Stomach (tissue), 9 donors: ENCODE results near the gene EFNA1. TPM values are rescaled to one million over a fixed set of nuclear protein-coding genes. Genes with fewer than 3 reads are reported as not detected.

ENCODE experiments used
- DNase-seq, 2 donors: peaks; one replicate each; pipeline versions ENCODE4 v3.0.0 to v3.0.0-alpha.2; 2013 to 2019
- H3K27ac ChIP-seq, 5 donors: fragments of 200-600 bp in 4 of 5; sonication (generic) in 4 of 5; one replicate each; pipeline ENCODE4 v1.5.1; 2013 to 2019; ENCODE audit warnings: mild to moderate bottlenecking in 1 of 5, moderate library complexity in 1 of 5
- H3K27me3 ChIP-seq, 3 donors: fragments of 200-600 bp; sonication (generic); one replicate each; pipeline ENCODE4 v1.5.1; 2017 to 2019; ENCODE audit warnings: mixed run types in 1 of 3
- H3K36me3 ChIP-seq, 4 donors: fragments of 200-600 bp; sonication (generic); 1 replicate in 3 of 4; 2 replicates in 1 of 4; pipeline ENCODE4 v1.5.1; 2016 to 2019
- H3K4me1 ChIP-seq, 4 donors: fragments of 200-600 bp; sonication (generic); one replicate each; pipeline ENCODE4 v1.5.1; 2016 to 2019
- H3K4me3 ChIP-seq, 4 donors: fragments of 200-600 bp; sonication (generic) in 3 of 4; one replicate each; pipeline ENCODE4 v1.5.1; 2016 to 2019; ENCODE audit warnings: mild to moderate bottlenecking in 1 of 4
- H3K9me3 ChIP-seq, 4 donors: fragments of 200-600 bp; sonication (generic); one replicate each; pipeline ENCODE4 v1.5.1; 2016 to 2019
- CTCF ChIP-seq, 7 experiments: fragments of 450-650 bp in 4 of 7; fragments of 200-600 bp in 3 of 7; sonication (generic) in 3 of 7; IDR thresholded peaks; one replicate each; pipeline ENCODE4 v1.5.1; 2016 to 2019; ENCODE audit warnings: antibody characterized with exemption in 7 of 7, control low read depth in 2 of 7, mild to moderate bottlenecking in 1 of 7
- EP300 ChIP-seq: sonication (generic); formaldehyde crosslinking; IDR thresholded peaks from one replicate; pipeline ENCODE4 v1.6.1; 2017; ENCODE audit warnings: antibody characterized with exemption
- POLR2A ChIP-seq, 4 donors: fragments of 450-650 bp; IDR thresholded peaks; one replicate each; pipeline ENCODE4 v1.6.1; 2016; ENCODE audit warnings: antibody characterized with exemption in 4 of 4, control low read depth in 2 of 4, mild to moderate bottlenecking in 1 of 4, moderate library complexity in 1 of 4
- POLR2AphosphoS5 ChIP-seq, 3 donors: sonication (generic); formaldehyde crosslinking; IDR thresholded peaks; one replicate each; pipeline ENCODE4 v1.6.1; 2016; ENCODE audit warnings: antibody characterized with exemption in 3 of 3
- WGBS, 5 donors: extraction: QIAGEN DNeasy Blood & Tissue Kit in 3 of 5; methylation state at CpG; one replicate each; pipeline versions ENCODE4 v1.1.5 to v1.1.7; 2013 to 2018; 5-methylcytosine and 5-hydroxymethylcytosine counted together
- intact Hi-C: fragments of 100-400 bp; cut with DNase I; formaldehyde crosslinking; loops from one replicate; pipeline ENCODE4 v1.15.1; 2023; ENCODE audit warnings: low total_unique reads
- polyA plus RNA-seq, 3 donors: library from polyadenylated mRNA; stranded (reverse); fragments of 200-250 nt; gene quantifications; one replicate each; pipeline ENCODE4 v1.2.3, GENCODE V29; 2013
- total RNA-seq, 5 donors: library from RNA; depleted of rRNA; stranded (reverse); fragments of >200 nt; gene quantifications; one replicate each; pipeline versions ENCODE4 v1.1.0 to v1.2.3, GENCODE V29; 2014 to 2016
- donor health status: healthy with polysubstance abuse.
- donor health status: Bipolar disorder and iron deficiency.
- donor health status: healthy.

The EFNA1 gene
- total and polyA plus RNA-seq, 8 donors, result 12.2 to 75.3 (median 36.5) TPM

GRCh38 chr1:155170101-155170785, 42.6 kb downstream of the EFNA1 start:
- TF ChIP-seq EP300 (no peak), POLR2A (IDR thresholded peaks at IDR 0.05) (no peak), CTCF (IDR thresholded peaks at IDR 0.05) (no peak), POLR2AphosphoS5 (IDR thresholded peaks at IDR 0.05) (no peak)
- H3K9me3 ChIP-seq, result no peaks in the 10 kb centered on the region
- no peak overlapping the region for H3K4me3 ChIP-seq
- H3K27me3 ChIP-seq, result peaks cover 0 to 22% (median 6%) of the 10 kb centered on the region in 3 donors
- intact Hi-C loops, result loop anchor here (10.0 kb wide), 1 partner anchor 55 kb away; no protein-coding TSS in a partner anchor
- no peak overlapping the region for H3K27ac ChIP-seq
- peaks cover 6 to 26% (median 25%) of the 10 kb centered on the region in 4 donors for H3K36me3 ChIP-seq
- 72 to 90% (median 88%) methylated on average over 2 of the region's 2 CpGs for WGBS, 5 donors
- DNase-seq, result no peak
- peaks cover 36 to 64% (median 49%) of the 10 kb centered on the region in 4 donors for H3K4me1 ChIP-seq

DNA sequence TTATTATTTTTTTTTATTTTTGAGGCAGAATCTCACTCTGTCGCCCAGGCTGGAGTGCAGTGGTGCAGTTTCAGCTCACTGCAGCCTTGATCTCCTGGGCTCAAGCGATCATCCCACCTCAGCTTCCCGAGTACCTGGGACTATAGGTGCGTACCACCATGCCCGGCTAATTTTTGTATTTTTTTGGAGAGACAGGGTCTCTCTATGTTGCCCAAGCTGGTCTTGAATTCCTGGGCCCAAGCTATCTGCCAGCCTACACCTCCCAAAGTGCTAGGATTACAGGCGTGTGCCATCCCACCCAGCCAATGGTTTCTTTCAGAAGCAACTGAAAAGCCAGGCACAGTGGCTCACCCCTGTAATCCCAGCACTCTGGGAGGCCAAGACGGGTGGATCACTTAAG, 43.1 kb downstream of the EFNA1 start:
- intact Hi-C loops, result loop anchor here (10.0 kb wide), 1 partner anchor 54 kb away; no protein-coding TSS in a partner anchor
- 93 to 96% (median 94%) methylated on average over 7 of the region's 7 CpGs for WGBS, 5 donors
- no peaks in the 10 kb centered on the region for H3K9me3 ChIP-seq
- peaks cover 39 to 70% (median 55%) of the 10 kb centered on the region in 4 donors for H3K4me1 ChIP-seq
- no peak overlapping the region for H3K27ac ChIP-seq
- peaks cover 0 to 24% (median 6%) of the 10 kb centered on the region in 3 donors for H3K27me3 ChIP-seq
- H3K36me3 ChIP-seq, result peaks cover 6 to 26% (median 25%) of the 10 kb centered on the region in 4 donors
- no peak overlapping the region for H3K4me3 ChIP-seq
- no peak for DNase-seq
- TF ChIP-seq CTCF (IDR thresholded peaks at IDR 0.05) (no peak), POLR2A (IDR thresholded peaks at IDR 0.05) (no peak), EP300 (no peak), POLR2AphosphoS5 (IDR thresholded peaks at IDR 0.05) (no peak)

DNA sequence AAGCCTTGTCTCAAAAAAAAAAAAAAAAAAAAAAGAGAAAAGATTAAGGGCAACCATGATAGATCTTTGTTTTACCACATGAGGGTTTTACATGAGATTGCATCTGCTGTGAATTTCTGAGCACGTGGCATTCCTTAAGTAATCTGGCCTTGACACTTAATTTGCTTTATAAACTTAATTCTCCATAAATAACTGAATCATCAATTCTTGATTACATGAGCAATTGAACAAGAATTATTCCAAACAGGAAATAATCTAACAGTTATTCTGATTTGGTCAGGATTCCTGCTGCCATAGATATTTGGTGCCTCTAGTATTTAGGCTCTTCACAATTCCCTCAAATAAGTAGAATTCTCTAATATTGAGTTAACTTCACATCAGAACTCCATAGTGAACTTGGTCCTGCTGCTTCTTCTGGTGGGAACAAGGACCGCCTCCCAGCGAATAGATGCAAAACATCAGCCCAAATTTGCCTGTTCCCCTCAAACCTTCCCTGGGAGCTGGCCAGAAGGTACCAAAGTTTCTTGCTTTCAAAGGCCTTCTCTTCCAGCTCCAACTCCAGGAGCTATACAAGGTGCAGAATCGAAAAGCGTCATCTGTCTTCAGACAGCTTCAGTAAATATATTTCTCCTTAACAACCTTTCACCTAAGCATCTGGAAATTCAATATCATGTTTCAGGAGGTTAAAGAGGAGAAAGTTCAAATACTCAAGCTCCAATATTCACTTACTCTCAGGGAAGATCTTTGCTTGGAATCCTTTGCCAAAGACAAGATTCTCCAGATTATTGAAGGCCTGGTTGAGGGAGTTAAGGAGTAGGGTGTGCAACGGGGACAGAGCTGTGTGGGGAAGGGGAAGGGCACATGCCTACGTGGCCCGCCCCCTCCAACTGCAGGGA, 44.4 kb downstream of the EFNA1 start:
- 36 to 42% (median 40%) methylated on average over 8 of the region's 8 CpGs for WGBS, 5 donors
- TF ChIP-seq POLR2AphosphoS5 (IDR thresholded peaks at IDR 0.05) (no peak), POLR2A (IDR thresholded peaks at IDR 0.05) (no peak), CTCF (IDR thresholded peaks at IDR 0.05) (no peak), EP300 (no peak)
- H3K4me1 ChIP-seq, result peaks cover 44 to 70% (median 62%) of the 10 kb centered on the region in 4 donors
- H3K36me3 ChIP-seq, result peaks cover 6 to 26% (median 25%) of the 10 kb centered on the region in 4 donors
- peaks cover 0 to 19% (median 6%) of the 10 kb centered on the region in 3 donors for H3K27me3 ChIP-seq
- intact Hi-C loops, result loop anchor here (10.0 kb wide), 1 partner anchor 53 kb away; no protein-coding TSS in a partner anchor
- peak overlapping the region; percentile 84 to 94 (median 90) for H3K4me3 ChIP-seq
- H3K9me3 ChIP-seq, result no peaks in the 10 kb centered on the region
- peak overlapping the region; percentile 80 to 96 (median 93) for H3K27ac ChIP-seq
- DNase-seq, result no peak
